ENCODE results near the gene NPL.

The NPL gene

DNA sequence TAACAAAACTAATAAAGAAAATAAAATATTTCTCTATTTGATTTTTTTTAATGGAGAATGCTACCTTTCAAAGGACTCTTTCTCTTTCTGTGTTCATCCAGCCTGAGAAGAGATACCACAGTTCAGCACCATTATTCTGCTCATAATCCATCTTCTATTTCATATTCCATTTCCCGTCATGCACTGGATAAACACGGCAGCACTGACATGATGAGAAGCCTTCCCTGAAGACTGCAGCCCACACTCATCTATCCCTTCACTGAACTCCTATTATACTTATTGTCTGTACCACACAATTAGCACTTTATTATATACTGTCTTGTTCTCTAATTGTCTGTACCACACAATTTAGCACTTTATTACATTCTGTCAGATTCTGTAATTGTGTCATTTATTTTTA, 10.7 kb upstream of the NPL start:
- no peak for DNase-seq (ENCODE audit: low read depth, low spot score)

DNA sequence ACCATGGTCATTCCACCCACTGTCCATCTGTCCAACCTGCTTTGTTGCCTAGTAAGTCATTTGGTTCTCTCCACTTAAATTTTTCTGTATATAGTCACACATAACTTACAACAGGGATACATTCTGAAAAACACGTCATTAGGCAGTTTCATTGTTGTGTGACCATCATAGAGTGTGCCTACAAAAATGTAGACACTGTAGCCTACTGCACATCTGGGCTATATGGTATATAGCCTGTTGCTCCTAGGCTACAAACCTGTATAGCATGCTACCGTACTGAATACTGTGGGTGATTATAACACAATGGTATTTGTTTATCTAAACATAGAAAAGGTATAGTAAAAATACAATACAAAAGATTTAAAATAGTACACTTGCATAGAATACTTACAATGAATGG, 10.0 kb upstream of the NPL start:
- DNase-seq (ENCODE audit: low read depth, low spot score) = no peak

DNA sequence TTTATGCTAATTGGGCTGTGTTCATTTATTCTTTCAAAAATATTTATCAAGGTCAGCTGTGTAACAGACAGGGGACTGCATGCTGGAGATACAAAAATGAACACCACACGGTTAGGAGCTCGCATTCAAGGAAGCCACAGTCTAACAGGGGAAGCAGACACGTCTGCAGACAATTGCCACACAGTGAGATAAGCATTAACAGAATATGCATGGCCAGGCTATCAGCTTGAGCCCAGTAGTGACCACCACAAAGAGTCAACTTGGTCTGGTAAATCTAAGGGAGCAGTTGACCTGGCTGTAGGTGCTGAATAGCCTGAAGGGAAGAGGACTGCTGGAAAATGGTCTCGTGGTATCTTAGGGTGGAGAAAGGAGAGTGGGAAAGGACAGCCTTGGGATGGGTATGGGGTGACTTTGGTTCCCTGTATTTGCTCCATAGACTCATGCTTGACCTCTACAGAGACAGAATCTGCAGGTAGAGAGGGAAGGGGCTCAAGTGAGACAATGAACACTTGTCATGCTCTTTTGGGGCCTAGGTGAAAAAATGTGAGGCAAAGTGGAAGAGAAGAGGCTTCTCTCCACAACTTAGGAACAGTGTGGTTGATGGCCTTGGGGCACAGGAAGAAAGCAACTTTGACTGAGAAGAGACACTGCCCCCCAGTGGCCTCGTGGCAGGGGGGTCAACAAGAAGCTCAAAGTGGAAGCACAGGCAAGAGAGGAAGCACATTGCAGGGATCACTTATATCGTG, 7.6 kb upstream of the NPL start:
- peak; percentile 44 for DNase-seq (ENCODE audit: low read depth, low spot score)

DNA sequence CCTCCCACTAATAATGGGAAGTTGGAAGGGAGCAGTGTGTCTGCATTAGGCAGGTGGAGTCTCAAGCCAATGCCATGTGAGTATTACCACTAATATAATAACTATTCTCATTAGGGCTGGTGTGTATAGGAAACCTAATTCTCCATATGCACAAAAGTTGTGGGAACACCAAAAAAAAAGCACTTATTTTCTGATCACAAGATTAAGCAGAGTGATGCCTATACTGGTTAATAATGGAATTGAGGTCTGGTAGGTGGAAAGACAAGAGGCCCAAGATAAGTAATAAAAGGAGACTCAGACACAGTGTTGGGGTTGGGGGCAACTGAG, 7.0 kb upstream of the NPL start:
- DNase-seq (ENCODE audit: low read depth, low spot score) = no peak

DNA sequence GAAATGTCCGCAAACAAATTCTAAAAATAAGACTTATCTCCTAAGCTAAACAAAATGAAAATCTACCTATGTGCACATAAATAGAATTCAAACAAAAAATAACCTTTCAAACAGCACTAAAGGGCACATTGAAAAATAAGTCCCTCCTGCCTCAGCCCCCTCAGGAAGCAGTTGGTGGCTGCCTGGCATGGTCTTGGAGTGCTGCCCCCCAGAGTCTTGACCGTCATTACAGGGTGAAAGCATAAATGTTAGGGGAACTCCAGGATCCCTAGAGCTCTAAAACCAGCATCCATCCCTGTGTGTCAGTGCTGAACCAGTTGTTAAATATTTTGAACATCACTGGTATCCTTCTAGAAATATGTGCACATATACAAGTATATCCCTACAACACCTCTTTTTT, 6.5 kb upstream of the NPL start:
- DNase-seq (ENCODE audit: low read depth, low spot score) = no peak

DNA sequence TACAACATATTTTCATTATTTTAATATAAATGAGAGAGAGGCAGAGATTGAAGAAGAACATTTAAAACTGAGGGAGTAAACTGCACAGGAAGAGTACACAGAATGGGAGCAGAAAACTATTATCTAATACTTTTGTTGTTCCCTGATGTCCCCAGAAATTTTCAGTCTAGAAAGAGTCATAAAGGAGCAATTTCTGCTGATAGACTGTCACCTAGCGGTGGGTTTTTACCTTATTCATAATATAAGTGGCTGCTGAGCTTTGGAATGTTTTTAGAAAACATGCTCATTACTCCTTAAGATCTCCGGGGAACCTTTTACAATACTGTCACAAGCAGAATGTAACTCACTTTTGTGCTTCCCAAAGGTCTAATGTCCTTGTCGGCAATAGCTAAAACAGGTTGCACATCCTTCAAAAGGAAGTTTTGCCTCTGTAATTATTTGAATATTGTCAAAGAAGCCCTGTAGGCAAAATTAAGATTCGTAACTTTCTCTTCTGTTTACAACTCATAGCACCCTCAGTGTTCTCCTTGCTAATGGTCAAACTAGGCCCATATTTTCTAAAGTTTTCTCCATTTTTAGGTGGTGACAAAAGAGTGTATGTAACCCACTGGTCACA, 4.9 kb upstream of the NPL start:
- no peak for DNase-seq (ENCODE audit: low read depth, low spot score)

DNA sequence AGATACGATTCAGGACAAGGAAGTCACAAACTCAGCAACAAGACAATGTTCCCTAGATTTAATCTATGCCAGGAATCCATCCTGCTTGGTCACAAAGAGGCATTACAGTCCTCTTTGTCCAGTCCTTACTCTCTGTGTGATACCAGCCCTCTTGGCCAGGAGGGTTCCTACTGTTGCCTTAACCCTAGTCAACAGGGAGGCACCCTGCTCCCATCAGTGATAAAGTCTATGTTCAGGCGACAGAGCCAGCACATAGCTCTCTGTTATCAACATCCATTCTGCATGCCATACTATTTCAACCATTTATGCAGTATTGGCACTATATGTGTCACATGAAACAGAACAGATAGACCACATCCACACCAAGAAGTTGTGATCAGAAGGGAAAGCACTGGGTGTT, 4.4 kb upstream of the NPL start:
- no peak for DNase-seq (ENCODE audit: low read depth, low spot score)

DNA sequence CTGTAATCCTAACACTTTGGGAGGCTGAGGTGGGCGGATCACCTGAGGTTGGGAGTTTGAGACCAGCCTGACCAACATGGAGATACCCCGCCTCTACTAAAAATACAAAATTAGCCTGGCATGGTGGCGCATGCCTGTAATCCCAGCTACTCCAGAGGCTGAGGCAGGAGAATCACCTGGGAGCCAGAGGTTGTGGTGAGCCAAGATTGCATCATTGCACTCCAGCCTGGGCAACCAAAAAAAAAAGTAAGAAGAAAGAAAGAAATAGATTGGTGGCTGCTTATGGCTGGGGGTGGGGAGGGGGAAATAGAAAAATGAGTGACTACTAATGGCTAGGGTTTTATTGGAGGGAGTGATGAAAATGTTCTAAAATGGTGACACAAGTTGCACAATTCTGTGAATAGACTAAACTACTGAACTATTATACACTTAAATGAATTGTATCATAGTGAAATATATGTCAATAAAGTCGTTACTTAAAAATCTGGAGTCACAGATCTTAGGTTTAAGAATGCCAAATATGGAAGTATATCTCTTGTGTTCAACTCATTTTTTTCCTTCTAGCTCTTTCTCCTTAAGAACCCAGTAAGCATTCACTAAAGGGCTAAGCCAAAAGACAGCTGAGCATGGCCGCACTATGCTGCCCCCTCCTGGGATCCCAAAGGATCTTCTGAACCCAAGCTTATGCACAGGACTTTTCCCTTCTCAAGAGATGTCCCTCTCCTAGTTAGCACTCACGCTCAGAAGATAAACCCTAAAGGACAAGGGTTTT, 3.2 kb upstream of the NPL start:
- DNase-seq (ENCODE audit: low read depth, low spot score) = no peak

DNA sequence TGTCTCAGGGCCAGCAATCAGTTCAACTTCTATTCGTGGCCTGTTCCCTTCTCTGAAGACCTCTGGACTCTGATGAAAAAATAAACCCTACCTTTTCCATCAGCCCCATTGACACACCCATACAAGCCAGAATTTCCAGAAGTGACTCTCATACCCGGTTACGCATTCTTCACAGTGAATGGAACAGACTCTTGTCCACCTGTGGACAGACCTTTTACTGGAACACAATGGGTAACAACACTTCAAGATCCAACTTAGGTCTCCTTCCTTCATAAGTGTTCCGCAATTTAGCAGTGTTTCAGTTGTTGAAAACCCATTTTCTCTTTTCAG, 2.6 kb upstream of the NPL start:
- DNase-seq (ENCODE audit: low read depth, low spot score) = no peak

DNA sequence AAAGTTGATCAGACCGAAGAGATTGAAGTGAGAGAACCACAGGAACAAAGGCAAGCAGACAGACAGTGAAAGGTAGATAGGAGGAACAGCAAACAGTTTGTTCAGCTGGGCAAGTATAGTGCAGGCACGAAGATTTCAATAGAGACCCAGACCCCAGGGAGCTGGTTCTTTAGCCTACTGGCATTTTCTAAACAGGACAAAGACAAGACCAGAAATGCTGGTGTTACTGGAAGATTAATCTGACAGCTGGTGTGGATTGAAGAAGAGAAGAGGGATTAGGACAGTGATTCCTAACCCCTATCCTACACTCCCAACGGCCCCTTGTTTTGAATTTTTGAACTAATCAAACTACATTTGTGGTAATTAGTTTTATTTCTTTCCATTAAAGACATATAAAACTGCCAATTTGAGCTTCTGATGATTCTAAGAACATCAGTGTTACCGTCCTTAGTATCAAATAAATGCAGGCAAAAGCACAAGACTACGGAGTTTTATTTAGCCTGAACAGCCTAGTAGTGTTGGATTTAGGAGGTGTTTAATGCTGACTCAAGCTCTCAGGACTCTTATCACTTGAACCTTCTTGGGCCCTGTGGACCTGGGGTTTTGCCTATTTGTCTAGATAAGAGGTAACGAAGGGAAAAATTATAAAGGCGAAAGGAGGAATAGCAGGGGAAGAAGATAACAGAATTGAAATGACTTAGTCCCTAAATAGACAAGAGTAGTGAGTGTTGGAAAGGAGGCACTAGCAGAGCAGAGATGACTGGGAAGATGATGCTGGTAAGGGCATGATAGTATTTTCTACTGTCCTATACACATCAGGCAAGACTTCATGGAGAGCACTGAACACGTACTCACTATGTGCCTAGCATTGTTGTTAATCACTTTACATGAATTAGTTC, 2.0 kb downstream of the NPL start:
- no peak for DNase-seq (ENCODE audit: low read depth, low spot score)

DNA sequence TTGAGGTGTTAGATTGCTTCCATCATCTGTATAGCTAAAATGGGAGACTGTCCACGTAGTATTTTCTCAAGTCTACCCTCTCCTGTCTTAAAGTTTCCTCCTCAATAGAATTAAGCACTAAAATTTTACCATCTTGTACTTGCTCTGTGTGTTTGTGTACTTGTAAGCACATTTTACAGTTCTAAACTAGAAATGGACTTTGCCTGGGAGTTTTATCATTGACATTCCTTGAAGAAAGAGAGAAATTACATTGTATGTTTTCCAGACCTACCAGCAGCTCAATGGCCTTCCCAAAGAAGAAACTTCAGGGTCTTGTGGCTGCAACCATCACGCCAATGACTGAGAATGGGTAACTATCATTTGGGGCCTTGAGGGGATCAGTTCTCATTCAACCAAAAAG, 4.5 kb downstream of the NPL start:
- DNase-seq (ENCODE audit: low read depth, low spot score) = no peak

DNA sequence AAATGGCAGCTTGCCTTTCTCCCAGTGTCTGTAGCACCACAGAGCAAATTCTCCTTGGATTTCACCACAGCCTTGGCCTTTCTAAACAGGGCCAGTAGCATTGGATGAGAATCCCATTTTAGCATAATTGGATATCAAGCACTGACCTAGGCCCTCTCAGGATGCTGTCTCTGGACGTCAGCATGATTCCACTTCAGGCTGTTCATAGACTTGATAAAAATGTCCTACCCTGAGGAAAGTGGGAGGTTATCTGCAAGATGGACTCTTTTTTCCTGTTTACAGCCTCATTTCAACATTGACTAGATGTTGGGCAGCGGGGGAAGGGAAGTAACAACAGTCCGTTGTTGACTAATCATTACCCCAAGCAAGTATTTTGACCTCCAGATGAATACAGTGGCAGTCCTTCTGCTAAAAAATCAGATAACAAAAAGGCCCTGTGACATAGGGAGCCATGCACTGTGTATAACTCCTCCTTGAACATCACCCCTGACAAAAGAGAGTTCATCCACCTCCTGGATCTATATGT, 5.2 kb downstream of the NPL start:
- no peak for DNase-seq (ENCODE audit: low read depth, low spot score)

DNA sequence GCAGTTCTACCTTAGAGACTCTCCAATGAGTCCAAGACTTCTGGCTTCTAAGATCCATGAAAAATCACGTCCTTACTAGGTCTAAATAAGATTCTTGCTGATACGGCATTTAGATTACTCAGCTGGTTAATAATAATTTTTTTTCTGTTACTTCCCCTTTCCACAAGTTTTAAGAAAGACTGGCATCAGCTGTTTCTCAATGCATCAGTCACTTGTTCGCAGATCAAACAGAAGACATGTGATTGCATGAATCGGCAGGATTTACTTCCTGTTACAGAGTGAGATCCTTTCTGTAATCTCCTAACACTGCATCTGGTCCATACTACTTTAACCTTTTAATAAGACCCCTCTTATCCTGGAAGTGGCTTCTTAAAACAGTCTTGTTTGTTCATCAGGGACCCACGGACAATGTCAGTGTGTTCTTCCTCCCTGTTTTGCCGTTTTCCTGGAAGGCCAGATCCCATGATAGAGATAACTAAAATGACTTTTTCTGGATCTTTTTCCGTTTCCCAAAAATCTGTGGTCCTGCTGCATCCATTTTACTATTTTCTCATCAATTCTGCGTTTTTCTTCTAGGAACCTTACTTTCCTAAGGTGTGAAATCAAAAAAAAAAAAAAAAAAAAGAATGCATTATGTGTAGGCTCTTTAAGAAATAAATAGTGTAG, 6.1 kb downstream of the NPL start:
- no peak for DNase-seq (ENCODE audit: low read depth, low spot score)

DNA sequence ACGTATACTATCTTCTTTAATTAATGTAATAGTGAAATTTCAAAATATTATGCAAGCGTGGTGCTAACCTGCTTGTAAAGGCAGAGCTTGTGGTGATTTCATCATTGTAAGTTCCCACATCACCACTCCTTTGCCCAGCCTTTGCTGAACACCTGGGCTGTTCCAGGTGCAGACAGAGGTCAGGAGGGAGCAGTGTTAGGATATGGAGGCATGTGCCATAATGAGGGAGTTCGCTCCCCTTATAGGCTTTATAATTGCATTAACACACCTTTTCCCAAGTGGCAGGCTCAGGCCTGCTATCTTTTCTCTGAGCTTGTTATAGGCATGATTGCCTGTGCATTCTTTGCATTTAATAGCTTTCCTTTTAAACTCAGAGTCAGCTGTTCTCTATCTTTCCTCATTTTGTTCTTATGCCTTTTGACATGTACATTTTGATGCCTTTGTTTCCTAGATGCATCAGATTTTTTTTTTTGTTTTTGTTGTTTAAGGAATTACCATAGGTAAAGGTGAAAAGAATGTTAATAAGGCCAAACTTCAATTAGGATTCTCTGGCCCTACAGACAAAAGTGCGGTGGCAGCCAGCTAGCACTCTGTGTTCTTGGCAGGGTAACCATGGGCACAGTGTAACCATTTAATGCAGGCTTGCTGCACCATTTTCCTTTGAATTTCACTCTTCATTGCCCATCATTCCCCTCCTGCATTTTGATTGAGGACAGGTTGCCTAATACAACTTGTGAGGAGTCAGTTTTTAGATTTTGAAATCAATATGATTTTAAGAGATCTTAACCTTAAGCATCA, 12.6 kb downstream of the NPL start:
- DNase-seq (ENCODE audit: low read depth, low spot score) = no peak

DNA sequence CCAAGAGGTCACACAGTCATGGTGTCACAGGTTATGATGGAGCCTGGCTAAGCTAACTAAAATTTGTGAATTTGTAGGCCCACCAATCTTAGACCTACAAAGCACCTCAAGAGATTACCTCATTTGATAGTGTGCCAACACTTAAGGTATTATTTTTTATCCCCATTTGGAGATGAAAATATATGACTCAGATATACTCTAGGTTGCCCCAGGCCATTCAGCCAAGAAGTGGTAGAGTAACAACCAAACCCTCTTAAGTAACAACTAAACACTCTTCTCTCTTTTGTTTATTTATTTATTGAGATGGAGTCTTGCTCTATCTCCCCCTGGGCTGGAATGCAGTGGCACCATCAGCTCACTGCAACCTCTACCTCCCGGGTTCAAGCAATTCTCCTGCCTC, 14.3 kb downstream of the NPL start:
- no peak for DNase-seq (ENCODE audit: low read depth, low spot score)

DNA sequence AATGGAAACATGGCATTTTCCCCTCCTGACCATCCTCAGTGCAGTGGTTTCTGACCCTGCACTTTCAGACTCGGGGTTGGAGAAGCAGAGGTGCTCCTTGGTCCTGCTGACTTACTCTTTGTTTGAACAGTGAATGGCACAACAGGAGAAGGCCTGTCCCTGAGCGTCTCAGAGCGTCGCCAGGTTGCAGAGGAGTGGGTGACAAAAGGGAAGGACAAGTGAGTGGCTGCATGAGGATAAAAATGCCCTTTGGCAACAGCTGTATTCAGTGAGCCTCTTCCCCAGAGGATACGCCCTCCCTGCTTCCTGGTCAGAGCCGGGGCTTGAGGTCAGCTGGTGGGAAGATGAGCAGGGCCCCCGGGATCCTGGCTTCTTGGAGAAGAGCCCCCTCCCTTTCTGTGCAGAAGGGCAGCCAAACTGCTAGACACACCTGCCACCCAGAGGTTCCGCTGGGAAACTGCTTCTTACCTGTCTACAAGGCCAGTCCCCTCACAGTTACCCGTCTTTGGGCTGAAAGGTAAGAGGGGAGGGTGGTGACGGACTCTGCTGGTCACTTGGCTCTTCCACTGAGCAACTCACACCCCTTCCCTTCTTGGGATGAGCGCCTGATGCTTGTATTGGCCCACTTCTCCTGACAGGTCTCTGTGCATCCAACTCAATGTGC, 16.6 kb downstream of the NPL start:
- DNase-seq (ENCODE audit: low read depth, low spot score) = no peak

DNA sequence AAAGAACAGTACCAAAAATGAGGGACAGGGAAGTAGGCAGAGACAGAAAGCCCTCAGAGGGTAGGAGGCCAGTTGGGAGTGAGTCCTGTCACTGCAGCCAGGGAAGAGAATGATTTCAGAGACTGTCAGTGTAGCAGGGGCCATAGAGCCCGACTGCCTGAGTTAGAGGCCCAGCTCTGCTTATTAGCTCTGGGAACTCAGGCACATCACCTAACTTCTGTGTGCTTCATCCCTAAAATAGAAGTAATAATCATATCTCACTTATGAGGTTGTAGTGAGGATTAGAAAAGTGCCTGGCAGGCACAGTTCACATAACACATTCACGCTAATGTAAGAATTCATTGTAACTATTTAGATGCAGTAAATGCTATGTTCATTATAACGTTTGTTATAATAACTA, 18.3 kb downstream of the NPL start:
- DNase-seq (ENCODE audit: low read depth, low spot score) = no peak

DNA sequence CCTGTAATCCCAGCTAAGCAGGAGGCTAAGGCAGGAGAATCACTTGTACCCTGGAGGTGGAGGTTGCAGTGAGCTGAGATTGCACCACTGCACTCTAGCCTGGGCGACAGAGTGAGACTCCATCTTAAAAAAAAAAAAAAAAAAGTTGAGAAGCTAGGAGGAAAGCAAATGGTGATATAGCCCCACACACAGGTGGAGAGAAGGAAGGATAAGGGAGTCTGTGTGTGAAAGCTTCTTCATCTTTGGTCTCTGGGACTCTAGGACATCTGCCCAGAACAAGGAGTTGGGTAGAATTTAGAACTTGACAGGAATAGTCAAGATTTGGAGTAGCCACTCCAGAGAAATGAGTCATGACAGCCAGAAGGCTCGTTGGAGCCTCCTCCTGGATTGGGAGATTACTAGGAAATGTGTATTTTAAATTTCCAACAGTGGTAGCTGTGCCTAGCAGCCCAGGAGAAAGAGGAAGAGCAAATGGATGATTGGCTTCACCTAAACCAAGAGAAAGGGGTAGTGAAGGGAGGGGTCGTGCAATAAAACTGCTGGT, 19.9 kb downstream of the NPL start:
- DNase-seq (ENCODE audit: low read depth, low spot score) = no peak

DNA sequence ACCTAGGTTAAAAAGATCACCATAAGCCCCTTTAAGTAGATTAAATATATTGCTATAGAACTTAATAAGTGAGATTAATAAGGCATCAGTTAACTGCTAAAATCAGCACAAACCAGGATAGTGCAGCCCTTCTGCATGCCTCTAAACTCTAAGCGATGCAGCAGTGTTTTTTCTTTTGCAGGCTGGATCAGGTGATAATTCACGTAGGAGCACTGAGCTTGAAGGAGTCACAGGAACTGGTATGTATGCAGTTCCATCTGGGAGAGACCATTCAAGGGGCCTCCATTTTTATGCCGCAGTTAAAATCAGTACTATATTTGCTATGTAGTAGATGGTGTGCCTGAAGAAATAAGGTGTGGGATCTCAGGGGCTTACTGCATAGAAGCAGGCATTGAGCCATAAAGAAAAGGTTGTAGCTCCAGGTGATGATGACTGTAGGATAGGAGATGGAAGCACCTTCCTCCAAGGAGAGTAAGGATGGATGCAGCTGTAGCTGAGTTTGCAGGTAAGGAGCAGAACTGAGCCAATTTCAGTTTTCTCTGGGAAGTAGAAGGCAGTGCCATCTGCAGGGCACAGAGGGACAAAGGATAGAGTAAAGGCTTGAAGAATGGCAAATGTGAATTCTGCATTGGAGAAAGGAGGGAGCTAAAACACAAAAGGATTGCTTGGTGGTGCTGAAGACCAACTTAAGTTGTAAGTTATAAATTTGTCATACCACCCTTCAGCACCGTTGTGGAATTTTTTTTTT, 22.6 kb downstream of the NPL start:
- DNase-seq (ENCODE audit: low read depth, low spot score) = no peak
